ENCODE results near the gene CYB5A. TPM values are rescaled to one million over a fixed set of nuclear protein-coding genes. Genes with fewer than 3 reads are reported as not detected.

CYB5A gene
- total RNA-seq, 4 donors from 2014 or later: 45.7 to 95.3 (median 64.5) TPM

- intact Hi-C loops (cut with DNase I): no loop called here
- H3K27ac ChIP-seq: no peak overlapping the region
- WGBS, 2 donors: 66 to 81% methylated on average over 4 of the region's 4 CpGs
Observed at GRCh38 chr18:74243127-74243526, 48.6 kb downstream of the CYB5A start.

GRCh38 chr18:74242438-74243096 lies 49.2 kb downstream of the CYB5A start:
- WGBS, 2 donors: 75 to 81% methylated on average over 17 of the region's 17 CpGs

More at GRCh38 chr18:74243127-74243526, 48.6 kb downstream of the CYB5A start:
- no peaks in the 10 kb centered on the region for H3K27me3 ChIP-seq
- H3K36me3 ChIP-seq: no peaks in the 10 kb centered on the region
- TF ChIP-seq CTCF (IDR thresholded peaks at IDR 0.05) (no peak), POLR2A (IDR thresholded peaks at IDR 0.05) (no peak)
- H3K4me3 ChIP-seq (replicated peaks in 1 of 3): no peak overlapping the region
- H3K4me1 ChIP-seq: no peaks in the 10 kb centered on the region
- DNase-seq: no peak
- no peaks in the 10 kb centered on the region for H3K9me3 ChIP-seq

GRCh38 chr18:74241970-74242369 lies 49.8 kb downstream of the CYB5A start:
- Histone ChIP-seq H3K27me3 (no peaks in the 10 kb centered on the region), H3K4me3 (replicated peaks in 1 of 3) (no peak overlapping the region), H3K4me1 (no peaks in the 10 kb centered on the region), H3K36me3 (no peaks in the 10 kb centered on the region), H3K9me3 (no peaks in the 10 kb centered on the region), H3K27ac (no peak overlapping the region)
- DNase-seq: no peak
- TF ChIP-seq POLR2A (IDR thresholded peaks at IDR 0.05) (no peak), CTCF (IDR thresholded peaks at IDR 0.05) (no peak)
- 67 to 81% methylated on average over 3 of the region's 3 CpGs for WGBS, 2 donors
- intact Hi-C loops (cut with DNase I): no loop called here

More at GRCh38 chr18:74242438-74243096, 49.2 kb downstream of the CYB5A start:
- Histone ChIP-seq H3K4me3 (replicated peaks in 1 of 3) (no peak overlapping the region), H3K27me3 (no peaks in the 10 kb centered on the region), H3K9me3 (no peaks in the 10 kb centered on the region), H3K36me3 (no peaks in the 10 kb centered on the region), H3K4me1 (no peaks in the 10 kb centered on the region), H3K27ac (no peak overlapping the region)
- DNase-seq: no peak
- TF ChIP-seq POLR2A (IDR thresholded peaks at IDR 0.05) (no peak), CTCF (IDR thresholded peaks at IDR 0.05) (no peak)
- intact Hi-C loops (cut with DNase I): no loop called here

- intact Hi-C loops (cut with DNase I): no loop called here
- H3K27ac ChIP-seq: no peak overlapping the region
- H3K36me3 ChIP-seq: no peaks in the 10 kb centered on the region
- no peak for DNase-seq
- no peaks in the 10 kb centered on the region for H3K9me3 ChIP-seq
- H3K4me1 ChIP-seq: no peaks in the 10 kb centered on the region
- no peak overlapping the region for H3K4me3 ChIP-seq (replicated peaks in 1 of 3)
- TF ChIP-seq CTCF (IDR thresholded peaks at IDR 0.05): no peak
- no peak for TF ChIP-seq POLR2A (IDR thresholded peaks at IDR 0.05)
- WGBS, 2 donors: 93 to 95% methylated on average over 4 of the region's 4 CpGs
- H3K27me3 ChIP-seq: no peaks in the 10 kb centered on the region
Observed at GRCh38 chr18:74241426-74241825, 50.3 kb downstream of the CYB5A start.

GRCh38 chr18:74239567-74239966 lies 52.2 kb downstream of the CYB5A start:
- 92 to 93% methylated on average over 1 of the region's 1 CpG for WGBS, 2 donors
- Histone ChIP-seq H3K4me1 (no peaks in the 10 kb centered on the region), H3K36me3 (no peaks in the 10 kb centered on the region), H3K27me3 (no peaks in the 10 kb centered on the region), H3K9me3 (no peaks in the 10 kb centered on the region), H3K4me3 (replicated peaks in 1 of 3) (no peak overlapping the region), H3K27ac (no peak overlapping the region)
- intact Hi-C loops (cut with DNase I): no loop called here
- no peak for TF ChIP-seq CTCF (IDR thresholded peaks at IDR 0.05)
- no peak for TF ChIP-seq POLR2A (IDR thresholded peaks at IDR 0.05)
- no peak for DNase-seq

Data from thyroid gland (tissue), 4 donors.